Measurements from ENCODE around the gene TRAIP.
"Not testable (repeated sequence)": the region's sequence is repeated elsewhere in the genome, so short reads cannot be mapped to it uniquely, and the experiment has no call there.

The TRAIP gene, protein sequence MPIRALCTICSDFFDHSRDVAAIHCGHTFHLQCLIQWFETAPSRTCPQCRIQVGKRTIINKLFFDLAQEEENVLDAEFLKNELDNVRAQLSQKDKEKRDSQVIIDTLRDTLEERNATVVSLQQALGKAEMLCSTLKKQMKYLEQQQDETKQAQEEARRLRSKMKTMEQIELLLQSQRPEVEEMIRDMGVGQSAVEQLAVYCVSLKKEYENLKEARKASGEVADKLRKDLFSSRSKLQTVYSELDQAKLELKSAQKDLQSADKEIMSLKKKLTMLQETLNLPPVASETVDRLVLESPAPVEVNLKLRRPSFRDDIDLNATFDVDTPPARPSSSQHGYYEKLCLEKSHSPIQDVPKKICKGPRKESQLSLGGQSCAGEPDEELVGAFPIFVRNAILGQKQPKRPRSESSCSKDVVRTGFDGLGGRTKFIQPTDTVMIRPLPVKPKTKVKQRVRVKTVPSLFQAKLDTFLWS

DNA sequence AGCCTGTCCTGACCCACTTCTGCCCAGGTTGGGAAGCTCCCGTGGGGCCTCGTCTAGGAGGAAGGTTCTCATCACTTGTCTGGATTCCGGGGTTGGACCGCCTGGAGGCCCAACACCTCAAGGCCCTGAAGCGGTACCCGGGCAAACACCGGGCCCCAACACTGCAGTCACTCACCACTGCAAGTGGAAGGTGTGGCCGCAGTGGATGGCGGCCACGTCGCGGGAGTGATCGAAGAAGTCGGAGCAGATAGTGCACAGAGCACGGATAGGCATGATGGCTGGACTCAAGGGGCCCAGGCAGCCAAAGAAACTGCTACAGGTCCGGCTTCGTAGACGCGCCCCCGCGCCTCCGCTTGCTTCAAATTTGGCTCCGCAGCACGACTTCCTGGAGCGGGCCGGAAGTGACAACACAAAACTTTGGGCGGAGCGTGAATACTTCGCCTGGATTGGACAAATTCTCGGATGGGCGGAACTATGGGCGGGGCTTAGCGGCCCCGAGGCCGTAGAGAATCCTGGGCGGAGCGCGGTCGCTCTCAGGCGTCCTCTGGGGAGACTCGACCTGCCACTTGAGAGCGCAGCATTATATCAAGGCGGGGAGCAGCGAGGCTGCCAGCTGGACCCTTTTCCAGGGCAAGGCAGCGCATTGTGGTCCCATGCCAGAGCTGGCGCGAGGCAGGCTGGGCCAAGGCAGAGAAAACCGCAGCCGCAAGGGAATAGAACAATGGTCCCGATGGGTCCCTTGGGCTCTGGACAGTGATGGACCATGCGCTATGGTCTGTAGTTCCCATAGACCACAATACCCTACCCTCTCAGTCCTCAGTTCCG lies at the start of gene TRAIP:
TSS of gene TRAIP (minus strand) at position 384 of the 825 bp plus-strand sequence. CDS start at position 273, 111 bp downstream.
- DNase-seq (ENCODE audit: low spot score): peak; percentile 97

DNA sequence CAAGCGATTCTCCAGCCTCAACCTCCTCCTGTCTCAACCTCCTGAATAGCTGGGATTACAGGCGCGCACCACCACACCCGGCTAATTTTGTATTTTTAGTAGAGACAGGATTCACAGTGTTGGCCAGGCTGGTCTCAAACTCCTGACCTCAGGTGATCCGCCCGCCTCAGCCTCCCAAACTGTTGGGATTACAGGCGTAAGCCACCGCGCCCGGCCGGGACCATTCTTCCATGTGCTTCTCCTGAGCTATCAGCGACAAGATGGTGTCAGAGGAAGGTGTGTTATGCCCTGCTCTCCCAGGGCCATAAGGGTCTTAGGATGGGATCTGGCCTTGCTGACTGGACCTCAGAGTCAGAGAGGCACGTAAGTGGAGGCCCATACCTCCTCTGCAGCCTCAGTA lies 48.1 kb upstream of the TRAIP start:
- DNase-seq (ENCODE audit: low spot score): not testable (repeated sequence)

DNA sequence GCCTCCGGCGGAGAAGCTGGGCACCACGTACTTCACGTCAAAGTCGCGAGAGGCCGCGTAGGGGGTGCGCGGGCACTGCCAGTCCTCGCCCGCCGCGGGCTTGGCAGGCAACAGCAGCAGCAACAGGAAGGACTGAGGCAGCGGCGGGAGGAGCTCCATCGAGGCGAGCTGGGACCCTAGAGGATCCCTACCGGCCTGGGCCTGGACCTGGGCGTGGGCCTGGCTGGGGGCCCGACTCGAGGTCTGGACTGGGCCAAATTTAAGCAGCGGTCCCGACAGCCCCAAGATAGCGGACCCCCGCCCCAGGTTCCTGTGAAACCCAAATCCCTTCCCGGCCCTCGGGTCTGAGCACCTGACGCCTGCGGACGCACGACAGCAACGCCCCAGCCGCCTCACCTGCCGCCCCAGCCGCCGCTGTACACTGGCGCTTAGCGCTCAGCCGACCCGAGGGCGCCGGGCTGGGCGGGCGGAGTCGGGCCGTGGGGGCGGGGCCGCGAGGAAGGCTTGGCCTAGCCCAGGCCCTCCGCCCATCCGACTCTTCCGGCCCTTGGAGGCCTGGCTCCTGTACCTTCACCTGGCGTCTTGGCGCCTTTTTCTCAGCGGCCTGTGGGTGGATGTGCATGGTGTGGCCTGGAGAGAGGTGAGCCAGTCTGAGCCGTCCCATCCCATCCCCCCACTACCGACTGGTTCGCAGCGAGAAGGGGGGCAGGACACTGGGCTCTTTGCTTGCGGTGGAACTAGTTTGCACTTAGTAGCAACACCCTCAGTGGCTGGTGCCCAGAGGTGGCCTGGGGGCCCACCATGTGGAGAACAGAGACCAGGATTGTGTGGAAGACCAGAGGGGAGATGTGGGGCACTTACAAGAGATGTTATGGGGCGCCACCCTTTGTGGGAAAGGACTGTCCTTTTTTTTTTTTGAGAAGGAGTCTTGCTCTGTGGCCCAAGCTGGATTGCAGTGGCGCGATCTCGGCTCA lies 47.4 kb upstream of the TRAIP start, which contains the start of gene MST1R:
TSS of gene MST1R (minus strand) at position 423 of the 974 bp plus-strand sequence. CDS start at position 159, 264 bp downstream.
- DNase-seq (ENCODE audit: low spot score): peak; percentile 80

DNA sequence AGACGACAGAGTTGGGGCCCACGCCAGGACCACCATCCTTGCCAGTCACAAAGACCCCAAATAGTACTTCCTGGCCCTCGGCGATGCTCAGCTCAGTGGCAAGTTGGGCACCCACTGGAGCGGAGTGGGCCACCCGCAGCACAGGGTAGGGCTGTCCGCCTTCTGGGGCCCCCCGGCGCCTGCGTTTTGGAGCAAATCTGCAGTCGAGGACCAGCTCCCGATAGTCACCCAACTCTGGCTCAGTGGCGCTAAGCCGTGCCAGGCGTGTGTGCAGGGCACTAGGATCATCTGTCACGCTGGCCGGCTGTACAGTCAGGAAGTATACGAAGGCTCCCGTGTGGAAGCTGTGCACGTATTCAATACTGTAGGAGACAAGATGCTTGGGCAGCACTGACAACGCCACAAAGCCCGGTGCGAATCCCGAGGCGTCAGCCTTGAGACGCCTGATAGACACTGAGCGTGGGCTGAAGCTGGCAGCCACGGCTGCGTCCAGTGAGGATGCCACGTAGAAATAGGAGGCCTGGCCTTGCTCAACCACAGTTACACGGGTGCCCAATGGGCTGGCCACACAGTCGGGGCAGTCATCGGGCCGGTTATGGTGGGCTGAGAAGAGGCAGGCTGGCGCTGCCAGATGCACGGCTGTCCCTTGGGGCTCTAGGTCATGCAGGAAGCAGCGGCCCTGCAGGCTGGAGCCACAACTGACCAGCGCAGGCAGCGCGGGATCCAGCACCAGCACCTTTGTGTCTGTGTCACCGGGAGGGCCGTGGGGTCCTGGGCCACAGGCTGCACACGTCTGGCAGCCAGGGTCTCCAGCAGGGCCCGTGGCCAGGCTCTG lies 46.4 kb upstream of the TRAIP start:
- DNase-seq (ENCODE audit: low spot score): no peak

DNA sequence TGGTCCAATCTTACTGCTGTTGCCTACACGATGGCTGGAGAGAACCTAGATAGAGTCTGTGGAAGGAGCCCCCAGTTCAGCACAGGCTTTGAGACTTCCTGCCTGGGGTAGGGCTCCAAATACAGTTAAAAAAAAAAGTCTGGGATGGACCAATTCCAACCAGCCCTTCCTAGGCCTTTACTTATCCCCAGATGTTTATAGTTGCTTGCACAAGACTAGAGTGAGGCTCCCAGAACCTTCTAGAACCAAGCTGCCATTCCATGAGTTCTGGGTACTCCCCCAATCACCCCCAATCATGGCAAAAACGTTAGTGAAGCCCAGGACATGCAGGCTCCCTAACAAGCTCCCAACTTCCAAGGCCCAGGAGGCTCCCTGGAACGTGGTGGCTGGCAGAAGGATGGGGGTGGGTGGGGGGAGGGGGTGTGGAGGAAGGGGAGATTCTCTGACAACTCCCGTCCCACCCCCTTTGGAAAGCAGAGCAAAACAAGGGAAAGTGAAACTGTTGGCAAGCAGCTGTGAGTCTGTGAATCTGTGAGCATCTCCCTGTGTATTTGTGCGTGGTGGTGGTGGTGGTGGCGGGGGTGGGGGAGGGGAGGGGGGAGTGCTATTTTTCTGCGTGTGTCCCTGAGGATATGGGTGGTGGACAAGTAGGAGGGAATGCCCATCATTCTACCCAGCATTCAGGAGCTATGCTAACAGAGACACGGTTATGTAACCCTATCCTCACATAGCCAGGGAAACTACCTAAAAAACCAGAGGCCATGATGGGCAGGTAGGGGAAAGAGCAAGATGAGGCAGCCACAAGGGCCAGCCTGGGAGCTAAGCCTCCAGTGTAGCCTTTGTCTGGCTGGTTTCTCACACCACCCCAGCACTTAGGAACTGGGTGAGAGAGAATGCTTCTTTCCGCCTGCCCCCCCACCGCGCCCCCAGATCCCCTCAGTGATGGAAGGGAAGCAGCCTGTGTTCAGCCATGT lies 45.3 kb upstream of the TRAIP start:
- no peak for DNase-seq (ENCODE audit: low spot score)

DNA sequence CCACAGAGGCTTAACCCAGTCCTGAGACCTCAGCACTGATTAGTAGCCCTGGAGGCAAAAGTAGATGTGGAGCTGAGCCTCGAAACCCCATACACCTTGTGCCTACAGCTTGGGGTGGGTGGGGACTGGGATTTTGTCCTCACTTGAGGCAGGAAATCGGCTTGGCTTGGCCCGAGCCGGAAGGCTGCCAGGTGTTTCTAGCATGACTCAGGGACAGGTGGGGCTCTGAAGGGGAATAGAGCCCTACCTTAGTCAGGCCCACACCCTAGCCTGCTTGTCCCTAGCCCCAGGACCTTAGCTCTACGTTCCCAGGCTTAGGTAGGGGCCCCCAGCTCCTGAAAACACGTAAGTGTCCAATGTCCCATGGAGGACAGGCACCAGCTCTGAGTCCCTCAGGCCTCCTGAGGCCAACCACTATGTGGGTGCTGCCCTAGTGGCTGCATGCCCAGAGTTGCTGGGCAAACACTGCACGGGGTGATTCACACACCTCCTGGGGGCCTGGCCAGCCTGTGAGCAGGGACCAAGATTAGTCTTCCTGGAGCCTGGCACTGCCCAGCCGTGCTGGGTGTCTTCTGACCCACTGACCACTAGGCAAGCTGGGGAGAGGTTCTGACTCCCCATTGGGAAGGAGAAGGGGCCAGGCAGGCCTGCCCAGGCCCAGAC lies 44.3 kb upstream of the TRAIP start:
- no peak for DNase-seq (ENCODE audit: low spot score)

DNA sequence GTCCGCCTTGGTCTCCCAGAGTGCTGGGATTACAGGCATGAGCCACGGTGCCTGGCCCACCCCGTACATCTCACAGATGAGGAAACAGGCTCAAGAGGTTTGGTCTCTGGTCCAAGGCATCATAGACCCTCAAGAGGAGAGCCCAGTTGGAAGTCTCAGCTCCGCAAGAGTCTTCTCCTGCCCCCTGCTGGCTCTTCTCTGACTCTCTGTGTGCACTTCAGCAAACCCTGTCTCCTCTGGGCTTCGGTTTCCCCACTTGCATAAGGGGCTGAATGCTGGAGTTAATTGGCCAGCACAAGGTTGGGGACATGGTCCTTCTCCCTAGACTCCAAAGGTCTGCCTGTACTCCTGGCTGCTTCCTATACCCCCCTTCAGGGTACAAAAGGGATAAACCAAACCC lies 43.5 kb upstream of the TRAIP start:
- no peak for DNase-seq (ENCODE audit: low spot score)

DNA sequence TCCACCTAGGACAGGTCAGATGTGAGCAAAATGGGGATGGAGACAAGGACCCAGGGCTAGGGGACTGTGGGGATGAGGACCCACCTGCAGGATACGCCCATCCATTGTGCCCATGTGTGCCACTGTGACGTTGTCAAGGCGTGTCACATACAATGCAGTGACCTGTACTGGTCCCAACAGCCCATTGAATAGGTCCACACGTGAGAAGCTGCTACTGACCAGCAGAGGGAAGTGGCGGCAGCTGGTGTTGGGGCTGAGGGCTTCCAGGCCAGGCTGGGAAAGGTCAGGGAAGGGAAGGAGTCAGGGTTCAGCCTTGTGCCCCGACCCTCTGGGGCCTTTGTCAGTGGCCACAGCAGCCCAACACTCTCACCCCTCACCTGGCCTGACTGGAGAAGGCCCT lies 42.6 kb upstream of the TRAIP start:
- no peak for DNase-seq (ENCODE audit: low spot score)

DNA sequence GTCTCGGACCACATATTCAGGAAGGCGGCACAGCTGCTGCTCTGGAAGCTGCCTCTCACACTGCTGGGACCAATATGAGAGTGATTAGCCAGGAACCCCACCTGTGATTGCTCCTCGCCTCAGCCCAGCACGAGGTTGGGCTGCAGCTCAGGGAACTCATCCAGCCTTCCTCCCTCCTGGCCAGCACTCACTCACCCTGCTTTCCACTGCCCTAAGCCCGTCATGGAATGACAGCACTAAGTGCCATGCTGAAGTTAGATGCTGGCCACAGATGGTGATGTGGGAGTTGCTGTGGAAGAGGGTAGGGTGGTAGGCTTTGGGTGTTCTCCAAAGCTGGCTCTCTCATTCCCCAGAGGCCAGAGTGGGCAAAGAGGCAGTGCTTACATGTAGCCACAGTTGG lies 40.0 kb upstream of the TRAIP start:
- DNase-seq (ENCODE audit: low spot score): no peak

DNA sequence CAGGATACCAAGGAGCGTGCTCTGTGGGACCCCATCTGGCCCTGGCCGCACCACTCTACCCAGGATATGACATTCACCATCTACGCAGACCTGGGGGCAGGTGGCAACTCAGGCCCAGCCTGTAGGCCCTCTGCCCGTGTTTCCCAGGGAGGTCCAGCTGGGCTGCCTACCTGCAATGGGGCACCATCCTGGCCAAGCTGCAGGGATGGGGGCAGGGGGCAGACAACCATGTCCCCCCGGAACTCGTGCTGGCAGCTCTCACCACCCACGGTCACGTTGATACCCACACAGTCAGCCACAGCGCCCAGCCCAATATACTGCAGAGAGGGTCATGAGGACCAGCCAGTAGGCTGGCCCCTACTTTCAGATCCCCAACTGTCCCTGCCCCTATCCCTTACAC lies 39.4 kb upstream of the TRAIP start:
- DNase-seq (ENCODE audit: low spot score): no peak

DNA sequence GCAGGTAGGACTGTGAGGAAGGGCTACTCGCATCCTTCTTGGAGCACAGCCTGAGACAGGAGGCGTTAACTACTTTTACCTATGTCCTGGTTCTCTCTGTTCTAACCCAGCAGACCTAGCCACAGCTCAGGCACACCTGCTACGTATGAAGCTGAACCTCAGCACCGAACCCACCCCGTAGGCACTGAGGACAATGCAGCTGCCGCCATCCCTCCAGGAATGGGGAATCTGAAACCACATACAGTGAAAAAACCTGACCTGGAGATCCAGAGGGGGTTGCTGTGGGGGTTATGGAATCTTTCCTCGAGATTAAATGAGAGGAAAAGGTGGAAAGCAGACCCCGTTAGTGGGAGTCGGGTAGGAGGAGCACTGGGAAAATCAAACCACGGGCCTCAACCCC lies 32.9 kb upstream of the TRAIP start:
- no peak for DNase-seq (ENCODE audit: low spot score)

DNA sequence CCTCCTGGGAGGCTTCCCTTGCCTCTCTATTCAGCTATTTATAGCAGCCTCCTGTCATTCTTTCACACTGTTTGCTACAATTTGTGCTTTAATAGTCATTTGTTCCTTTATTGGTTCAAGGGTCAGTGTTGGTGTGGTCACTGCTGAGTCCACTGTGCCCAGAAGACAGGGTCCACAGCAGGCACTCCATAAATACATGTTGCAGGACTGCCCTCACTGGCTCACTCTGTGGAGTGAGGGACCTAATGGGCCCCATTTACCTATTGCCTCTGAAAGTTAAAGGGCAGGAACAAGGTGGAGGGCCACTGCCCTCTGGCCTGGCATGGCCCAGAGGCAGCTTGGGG lies 30.5 kb upstream of the TRAIP start:
- DNase-seq (ENCODE audit: low spot score): no peak

DNA sequence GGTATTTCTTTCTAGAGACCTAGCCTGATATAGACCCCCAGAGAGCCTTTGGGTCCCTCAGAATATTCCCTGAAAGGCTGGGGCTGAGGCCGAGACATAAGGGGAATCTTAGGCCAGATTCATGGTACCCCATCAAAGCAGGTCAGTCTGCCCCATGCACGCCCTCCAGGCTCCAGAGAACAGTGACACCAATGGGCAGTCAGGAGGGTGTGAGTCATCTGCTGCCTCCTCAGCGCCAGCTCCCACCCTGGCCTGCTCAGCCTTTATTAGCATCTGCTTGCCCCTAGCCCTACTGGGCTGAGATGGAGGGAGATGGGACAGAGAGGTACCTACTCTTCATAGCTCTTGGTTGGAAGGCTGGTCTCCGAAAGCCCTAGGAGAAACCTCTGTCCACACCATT lies 27.6 kb upstream of the TRAIP start:
- DNase-seq (ENCODE audit: low spot score): no peak

DNA sequence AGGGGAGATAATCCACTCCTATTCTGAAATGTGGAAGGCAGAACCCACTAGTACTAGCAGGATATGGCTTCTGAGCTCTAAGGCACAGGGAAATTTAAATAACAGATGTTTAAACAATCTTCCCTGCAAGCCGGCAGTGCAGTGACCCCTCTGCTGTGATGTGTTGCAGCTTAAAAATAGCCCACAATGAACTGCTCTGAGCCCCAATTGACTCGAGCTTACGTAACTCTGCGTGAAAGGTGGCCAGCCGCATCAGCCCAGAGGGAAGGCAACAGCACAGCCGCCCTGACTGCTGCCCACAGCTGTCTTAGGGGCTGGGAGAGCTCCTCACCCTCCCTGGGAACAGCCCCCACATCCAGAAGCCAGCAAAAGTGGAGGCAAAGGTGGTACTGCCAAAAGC lies 25.8 kb upstream of the TRAIP start:
- DNase-seq (ENCODE audit: low spot score): no peak

DNA sequence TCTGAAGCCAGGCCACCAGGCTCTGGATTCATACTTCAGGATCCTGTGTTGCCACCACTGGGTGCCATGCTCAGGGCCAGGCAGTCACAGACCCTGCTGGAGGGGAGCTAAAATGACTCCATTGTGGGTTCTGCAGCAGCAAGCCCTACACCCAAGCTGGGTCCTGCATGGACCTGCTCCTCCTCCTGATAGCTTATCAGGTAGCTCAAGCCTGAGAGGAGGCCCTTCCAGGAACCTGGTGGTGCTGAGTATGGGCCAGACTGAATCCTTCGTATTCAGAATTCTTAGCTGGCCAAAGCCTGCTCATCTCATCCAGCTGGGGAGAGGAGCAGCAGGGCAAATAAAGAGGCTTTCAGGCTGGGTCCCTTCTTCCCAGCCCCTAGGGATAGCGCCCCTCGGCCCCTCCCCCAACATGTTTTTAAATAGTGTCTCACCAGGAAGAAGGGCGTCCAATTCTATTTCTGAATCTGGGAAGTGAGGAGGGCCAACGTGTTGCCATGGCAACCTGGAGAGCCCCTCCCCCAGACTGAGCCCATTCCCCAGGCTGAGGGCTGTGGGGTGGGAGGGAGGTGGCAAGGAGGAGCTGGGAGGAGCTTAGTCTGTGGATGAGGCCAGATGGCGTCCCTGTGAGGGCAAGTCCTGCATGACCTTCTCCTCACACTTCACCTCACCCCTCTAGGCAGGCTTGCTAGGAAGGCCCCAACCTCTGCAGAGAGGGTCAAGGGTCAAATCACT lies 24.4 kb upstream of the TRAIP start:
- peak; percentile 89 for DNase-seq (ENCODE audit: low spot score)

DNA sequence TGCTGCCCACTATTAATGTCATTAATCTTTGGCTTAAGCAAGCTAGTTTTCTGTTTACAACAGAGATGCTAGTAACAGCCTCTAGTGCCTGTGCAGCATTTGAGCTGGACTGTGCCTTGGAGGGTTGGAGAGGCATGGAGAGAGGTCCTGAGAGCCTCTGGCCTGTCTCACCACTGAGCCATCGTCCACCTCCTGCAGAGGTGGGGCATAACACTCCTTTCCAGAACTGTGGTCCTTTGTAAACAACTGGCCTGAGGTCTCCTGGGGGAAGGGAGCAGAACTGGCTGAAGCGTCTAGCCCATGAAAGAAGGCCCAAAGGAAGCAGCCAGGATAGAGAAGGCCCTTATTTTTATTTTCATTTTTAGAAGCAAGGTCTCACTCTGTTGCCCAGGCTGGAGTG lies 23.4 kb upstream of the TRAIP start:
- no peak for DNase-seq (ENCODE audit: low spot score)

DNA sequence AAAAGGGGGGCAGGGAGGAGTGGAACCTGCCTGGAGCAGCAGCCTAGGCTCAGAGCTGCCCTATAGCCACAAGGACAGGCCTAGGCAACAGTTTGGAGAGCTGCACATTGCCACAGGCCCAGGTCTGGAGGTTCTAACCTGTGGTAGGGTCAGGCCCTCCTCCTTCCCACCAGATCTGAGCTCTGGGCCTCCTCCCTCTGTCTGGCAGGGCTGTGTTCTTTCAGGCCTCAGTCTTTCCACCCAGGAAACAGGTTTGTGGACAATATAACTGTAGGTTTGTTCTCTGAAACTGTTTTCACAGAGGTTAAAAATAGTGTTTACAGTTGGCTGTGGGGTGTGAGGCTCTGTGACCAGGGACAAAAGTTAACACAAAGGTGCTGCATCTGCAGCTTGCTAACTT lies 22.3 kb upstream of the TRAIP start:
- no peak for DNase-seq (ENCODE audit: low spot score)

DNA sequence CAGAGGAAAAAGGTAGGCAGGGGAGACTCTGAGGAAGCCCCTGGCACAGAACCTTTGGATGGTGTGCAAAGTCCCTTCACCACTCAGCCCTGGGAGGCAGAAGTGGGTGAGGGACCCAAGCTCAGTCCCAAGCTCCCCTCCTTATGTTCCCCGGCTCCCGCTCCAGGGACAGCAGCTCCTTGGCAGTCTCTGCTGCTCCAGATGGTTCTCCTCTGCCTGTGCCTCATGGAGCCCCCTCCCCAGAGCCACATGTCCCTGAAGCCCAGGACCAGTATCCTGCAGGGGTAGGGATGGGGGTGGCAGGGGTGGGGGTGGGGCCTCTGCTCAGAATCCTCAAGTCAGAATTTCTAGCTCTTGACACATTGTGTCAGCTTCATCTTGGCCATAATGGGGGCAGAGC lies 21.4 kb upstream of the TRAIP start:
- no peak for DNase-seq (ENCODE audit: low spot score)

DNA sequence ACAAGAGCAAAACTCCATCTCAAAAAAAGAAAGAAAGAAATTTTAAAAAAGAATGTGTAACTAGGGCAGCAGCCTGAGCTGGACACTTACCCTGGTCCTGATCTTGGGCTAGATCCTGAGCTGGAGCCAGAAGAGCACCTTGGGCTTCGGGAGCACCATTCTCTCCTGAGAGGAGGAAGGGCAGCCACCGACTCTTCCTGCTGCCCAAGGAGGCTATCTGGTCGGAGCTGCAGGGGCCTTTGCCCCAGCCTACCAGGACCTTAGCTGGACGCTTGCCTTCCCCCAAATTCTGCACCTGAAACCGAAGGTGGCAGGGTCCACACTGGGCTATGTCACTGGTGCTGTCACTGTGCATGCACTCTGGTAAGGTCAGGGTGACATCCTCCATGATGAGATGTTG lies 20.2 kb upstream of the TRAIP start:
- no peak for DNase-seq (ENCODE audit: low spot score)
